ENCODE results near the gene CNTN5.

CNTN5 gene

GRCh38 chr11:100133114-100133513 lies 1112.4 kb downstream of the CNTN5 start:
- no peak for TF ChIP-seq CTCF (IDR thresholded peaks at IDR 0.05; ENCODE audit: low read length, missing control alignments)
- H3K4me3 ChIP-seq (replicated peaks; ENCODE audit: low read depth, low read length) = no peak overlapping the region
- DNase-seq (ENCODE audit: low read depth) = no peak

- no peak for DNase-seq (ENCODE audit: low read depth)
- TF ChIP-seq CTCF (IDR thresholded peaks at IDR 0.05; ENCODE audit: low read length, missing control alignments) = no peak
- no peak overlapping the region for H3K4me3 ChIP-seq (replicated peaks; ENCODE audit: low read depth, low read length)
Measured at GRCh38 chr11:100141201-100141600, 1120.5 kb downstream of the CNTN5 start.

- no peak for TF ChIP-seq CTCF (IDR thresholded peaks at IDR 0.05; ENCODE audit: low read length, missing control alignments)
- DNase-seq (ENCODE audit: low read depth) = no peak
Measured at GRCh38 chr11:100151944-100152343, 1131.2 kb downstream of the CNTN5 start.

GRCh38 chr11:100152766-100153165 lies 1132.0 kb downstream of the CNTN5 start:
- TF ChIP-seq CTCF (IDR thresholded peaks at IDR 0.05; ENCODE audit: low read length, missing control alignments) = no peak
- H3K4me3 ChIP-seq (replicated peaks; ENCODE audit: low read depth, low read length) = no peak overlapping the region
- DNase-seq (ENCODE audit: low read depth) = no peak

More at GRCh38 chr11:100151944-100152343, 1131.2 kb downstream of the CNTN5 start:
- no peak overlapping the region for H3K4me3 ChIP-seq (replicated peaks; ENCODE audit: low read depth, low read length)

- no peak for TF ChIP-seq CTCF (IDR thresholded peaks at IDR 0.05; ENCODE audit: low read length, missing control alignments)
- DNase-seq (ENCODE audit: low read depth) = no peak
Measured at GRCh38 chr11:100163471-100163870, 1142.7 kb downstream of the CNTN5 start.

GRCh38 chr11:100174881-100175280 lies 1154.1 kb downstream of the CNTN5 start:
- no peak overlapping the region for H3K4me3 ChIP-seq (replicated peaks; ENCODE audit: low read depth, low read length)
- no peak for DNase-seq (ENCODE audit: low read depth)
- TF ChIP-seq CTCF (IDR thresholded peaks at IDR 0.05; ENCODE audit: low read length, missing control alignments) = no peak

More at GRCh38 chr11:100163471-100163870, 1142.7 kb downstream of the CNTN5 start:
- no peak overlapping the region for H3K4me3 ChIP-seq (replicated peaks; ENCODE audit: low read depth, low read length)

- no peak overlapping the region for H3K4me3 ChIP-seq (replicated peaks; ENCODE audit: low read depth, low read length)
- TF ChIP-seq CTCF (IDR thresholded peaks at IDR 0.05; ENCODE audit: low read length, missing control alignments) = no peak
- DNase-seq (ENCODE audit: low read depth) = no peak
Measured at GRCh38 chr11:100176456-100176855, 1155.7 kb downstream of the CNTN5 start.

Measured in fibroblast of pulmonary artery (primary cell).